GM23248 (cell line): Measurements from ENCODE around the gene TPR.

Source experiments
- EZH2 ChIP-seq: fragments of 200-600 bp; sonication (generic); IDR thresholded peaks from 2 replicates; pipeline ENCODE4 v1.6.1; 2018; ENCODE audit warnings: antibody characterized with exemption, mild to moderate bottlenecking; ENCODE audit not compliant: insufficient read depth, poor library complexity, severe bottlenecking
- EZH2phosphoT487 ChIP-seq: fragments of 200-600 bp; sonication (generic); IDR thresholded peaks from 2 replicates; pipeline ENCODE4 v1.6.1; 2018; ENCODE audit warnings: antibody characterized with exemption, moderate library complexity, mild to moderate bottlenecking, low read depth; ENCODE audit not compliant: insufficient read depth

GRCh38 chr1:186302381-186302920 lies 72.6 kb downstream of the TPR start:
- no peak for TF ChIP-seq EZH2
- no peak for TF ChIP-seq EZH2phosphoT487
